Measurements from ENCODE around the gene RXRA. TPM values are rescaled to one million over a fixed set of nuclear protein-coding genes. Genes with fewer than 3 reads are reported as not detected.

Gene RXRA
- polyA plus RNA-seq, 3 donors = 15.8 to 91.0 (median 23.2) TPM

- Histone ChIP-seq H3K79me2 (ENCODE audit: insufficient read depth, low read length) (no peaks in the 10 kb centered on the region), H4K20me1 (ENCODE audit: insufficient read depth, low read length) (no peaks in the 10 kb centered on the region), H3K9ac (ENCODE audit: insufficient read depth, low read length, poor library complexity, severe bottlenecking) (peak overlapping the region; percentile 46), H3K27me3 (ENCODE audit: control insufficient read depth in 2 of 2, insufficient read depth in 2 of 2, low read length in 2 of 2) (no peaks in the 10 kb centered on the region), H2AFZ (ENCODE audit: insufficient read depth, low read depth, low read length, poor library complexity, severe bottlenecking) (peak overlapping the region; percentile 70), H3K9me3 (replicated peaks in 1 of 2; ENCODE audit: control insufficient read depth in 1 of 2, insufficient read depth in 1 of 2, low read length in 2 of 2) (no peaks in the 10 kb centered on the region), H3K4me2 (replicated peaks; ENCODE audit: extremely low read depth, low read length, poor library complexity, severe bottlenecking) (peak overlapping the region; percentile 67), H3K4me3 (replicated peaks in 1 of 3; ENCODE audit: low read depth in 2 of 3, low read length in 3 of 3) (peak overlapping the region in 2 of 3 experiments; percentile 21 to 72), H3K27ac (ENCODE audit: low read depth in 1 of 2, low read length in 2 of 2) (peak overlapping the region in 1 of 2 donors; percentile 38), H3K4me1 (ENCODE audit: control insufficient read depth in 1 of 2, insufficient read depth in 2 of 2, low read length in 2 of 2) (peaks cover 9 to 15% of the 10 kb centered on the region in 2 donors), H3K36me3 (replicated peaks in 1 of 2; ENCODE audit: control insufficient read depth in 1 of 2, insufficient read depth in 2 of 2, low read length in 2 of 2) (no peaks in the 10 kb centered on the region)
- intact Hi-C loops (cut with micrococcal nuclease) = no loop called here
- Mint-ChIP-seq H3K4me3 (peak overlapping the region; percentile 86 to 94), H3K9me3 (peaks cover 0 to 7% (median 0%) of the 10 kb centered on the region in 7 donors), H3K27ac (no peak overlapping the region), H3K36me3 (no peaks in the 10 kb centered on the region), H3K27me3 (ENCODE audit: low read depth in 3 of 3) (peaks cover 18 to 28% (median 21%) of the 10 kb centered on the region in 3 donors), H3K4me1 (peaks cover 11% of the 10 kb centered on the region)
- DNase-seq = no peak
- no peak for TF ChIP-seq CTCF (IDR thresholded peaks at IDR 0.05)
- 70% methylated on average over 41 of the region's 45 CpGs for WGBS (ENCODE audit: insufficient coverage)
Measured at GRCh38 chr9:134294153-134295071, 31.8 kb upstream of the RXRA start.

- no peaks in the 10 kb centered on the region for H3K27me3 ChIP-seq (ENCODE audit: control insufficient read depth in 2 of 2, insufficient read depth in 2 of 2, low read length in 2 of 2)
- peaks cover 15 to 32% (median 21%) of the 10 kb centered on the region in 3 donors for H3K27me3 Mint-ChIP-seq (ENCODE audit: low read depth in 3 of 3)
- no peak overlapping the region for H3K27ac Mint-ChIP-seq
- H3K9ac ChIP-seq (ENCODE audit: insufficient read depth, low read length, poor library complexity, severe bottlenecking) = no peak overlapping the region
- no peak overlapping the region for H3K4me3 ChIP-seq (replicated peaks in 1 of 3; ENCODE audit: low read depth in 2 of 3, low read length in 3 of 3)
- H3K79me2 ChIP-seq (ENCODE audit: insufficient read depth, low read length) = no peaks in the 10 kb centered on the region
- no peak for DNase-seq
- H3K4me1 ChIP-seq (ENCODE audit: control insufficient read depth in 1 of 2, insufficient read depth in 2 of 2, low read length in 2 of 2) = peaks cover 9 to 15% of the 10 kb centered on the region in 2 donors
- peaks cover 0 to 7% (median 0%) of the 10 kb centered on the region in 7 donors for H3K9me3 Mint-ChIP-seq
- no peaks in the 10 kb centered on the region for H3K36me3 ChIP-seq (replicated peaks in 1 of 2; ENCODE audit: control insufficient read depth in 1 of 2, insufficient read depth in 2 of 2, low read length in 2 of 2)
- no peak for TF ChIP-seq CTCF (IDR thresholded peaks at IDR 0.05)
- intact Hi-C loops (cut with micrococcal nuclease) = no loop called here
- no peaks in the 10 kb centered on the region for H3K9me3 ChIP-seq (replicated peaks in 1 of 2; ENCODE audit: control insufficient read depth in 1 of 2, insufficient read depth in 1 of 2, low read length in 2 of 2)
- peaks cover 15% of the 10 kb centered on the region for H3K4me1 Mint-ChIP-seq
- H3K27ac ChIP-seq (ENCODE audit: low read depth in 1 of 2, low read length in 2 of 2) = no peak overlapping the region
- H3K4me3 Mint-ChIP-seq = no peak overlapping the region
- 89% methylated on average over 20 of the region's 25 CpGs for WGBS (ENCODE audit: insufficient coverage)
- no peaks in the 10 kb centered on the region for H3K36me3 Mint-ChIP-seq
- H3K4me2 ChIP-seq (replicated peaks; ENCODE audit: extremely low read depth, low read length, poor library complexity, severe bottlenecking) = no peak overlapping the region
- H4K20me1 ChIP-seq (ENCODE audit: insufficient read depth, low read length) = no peaks in the 10 kb centered on the region
- H2AFZ ChIP-seq (ENCODE audit: insufficient read depth, low read depth, low read length, poor library complexity, severe bottlenecking) = no peak overlapping the region
Measured at GRCh38 chr9:134295101-134295745, 31.0 kb upstream of the RXRA start.
